AG04450 (cell line): ENCODE data around the gene PLCL1. TPM values are rescaled to one million over a fixed set of nuclear protein-coding genes. Genes with fewer than 3 reads are reported as not detected.

Experiments used
- CTCF ChIA-PET: fragments of 300-600, 350-600 bp; formaldehyde crosslinking; extraction: SDS; loops from one replicate; lab custom pipeline; 2022; ENCODE audit warnings: antibody characterized with exemption, inconsistent platforms; lab: Charles Lee
- POLR2A ChIA-PET: fragments of 350-600 bp; formaldehyde crosslinking; extraction: SDS; loops from one replicate; lab custom pipeline; 2021; ENCODE audit warnings: antibody characterized with exemption, inconsistent platforms; lab: Yijun Ruan, JAX
- DNase-seq: peaks from one replicate; pipeline ENCODE4 v3.0.0-alpha.2; 2011; ENCODE audit warnings: low read depth, low spot score
- H3K27ac ChIP-seq: one replicate; pipeline ENCODE4 v1.5.1; 2012; ENCODE audit warnings: low read depth, low read length, control low read depth
- H3K27me3 ChIP-seq: one replicate; pipeline ENCODE4 v1.6.0; 2012; ENCODE audit warnings: low read length; ENCODE audit not compliant: control insufficient read depth, insufficient read depth
- H3K4me3 ChIP-seq: 2 replicates; pipeline ENCODE4 v1.5.1; 2011; ENCODE audit warnings: mild to moderate bottlenecking, low read depth, low read length, control low read depth
- H3K9me3 ChIP-seq: 2 replicates; pipeline ENCODE4 v1.5.1; 2012; ENCODE audit warnings: low read length; ENCODE audit not compliant: control insufficient read depth, insufficient read depth
- polyA plus RNA-seq: library from polyadenylated mRNA; depleted of rRNA; stranded (reverse); fragments of >200 nt; gene quantifications from 2 replicates; pipeline ENCODE4 v1.2.3, GENCODE V29; 2011
- TF ChIP-seq, protein P1 (sequence below): IDR thresholded peaks from 2 replicates; pipeline ENCODE4 v1.5.1; 2011; ENCODE audit warnings: low read depth, low read length, control low read depth, inconsistent platforms

PLCL1 gene
- polyA plus RNA-seq, 1 experiment, result 0.43 TPM

DNA sequence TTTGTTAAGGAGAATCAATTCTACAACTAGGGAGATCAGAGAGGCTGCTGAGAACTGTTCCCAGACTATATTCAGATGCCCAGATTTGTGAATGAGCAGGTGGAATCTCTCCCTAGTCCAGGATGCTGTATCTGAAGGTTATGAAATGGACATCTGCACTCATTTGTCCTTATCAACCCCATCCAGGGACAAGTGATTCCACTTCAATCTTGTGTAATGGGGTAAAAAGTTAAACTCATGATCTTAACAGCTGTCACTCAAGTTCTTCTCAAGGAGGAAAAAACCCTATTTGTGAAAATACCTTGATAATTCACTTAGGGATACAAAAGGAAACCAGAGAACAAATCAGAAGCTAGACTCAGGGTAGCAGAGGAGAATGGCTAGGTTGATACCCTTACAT lies 144.8 kb downstream of the PLCL1 start:
- Histone ChIP-seq H3K4me3 (no peak overlapping the region), H3K9me3 (no peaks in the 10 kb centered on the region), H3K27me3 (no peaks in the 10 kb centered on the region), H3K27ac (no peak overlapping the region)
- POLR2A ChIA-PET, result no interaction called here
- DNase-seq, result no peak
- TF ChIP-seq, protein P1, sequence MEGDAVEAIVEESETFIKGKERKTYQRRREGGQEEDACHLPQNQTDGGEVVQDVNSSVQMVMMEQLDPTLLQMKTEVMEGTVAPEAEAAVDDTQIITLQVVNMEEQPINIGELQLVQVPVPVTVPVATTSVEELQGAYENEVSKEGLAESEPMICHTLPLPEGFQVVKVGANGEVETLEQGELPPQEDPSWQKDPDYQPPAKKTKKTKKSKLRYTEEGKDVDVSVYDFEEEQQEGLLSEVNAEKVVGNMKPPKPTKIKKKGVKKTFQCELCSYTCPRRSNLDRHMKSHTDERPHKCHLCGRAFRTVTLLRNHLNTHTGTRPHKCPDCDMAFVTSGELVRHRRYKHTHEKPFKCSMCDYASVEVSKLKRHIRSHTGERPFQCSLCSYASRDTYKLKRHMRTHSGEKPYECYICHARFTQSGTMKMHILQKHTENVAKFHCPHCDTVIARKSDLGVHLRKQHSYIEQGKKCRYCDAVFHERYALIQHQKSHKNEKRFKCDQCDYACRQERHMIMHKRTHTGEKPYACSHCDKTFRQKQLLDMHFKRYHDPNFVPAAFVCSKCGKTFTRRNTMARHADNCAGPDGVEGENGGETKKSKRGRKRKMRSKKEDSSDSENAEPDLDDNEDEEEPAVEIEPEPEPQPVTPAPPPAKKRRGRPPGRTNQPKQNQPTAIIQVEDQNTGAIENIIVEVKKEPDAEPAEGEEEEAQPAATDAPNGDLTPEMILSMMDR, result no peak
- CTCF ChIA-PET, result interaction anchor here (0.9 kb wide), 1 partner anchor 136 kb away, joined by 3 read pairs; no protein-coding TSS in a partner anchor

DNA sequence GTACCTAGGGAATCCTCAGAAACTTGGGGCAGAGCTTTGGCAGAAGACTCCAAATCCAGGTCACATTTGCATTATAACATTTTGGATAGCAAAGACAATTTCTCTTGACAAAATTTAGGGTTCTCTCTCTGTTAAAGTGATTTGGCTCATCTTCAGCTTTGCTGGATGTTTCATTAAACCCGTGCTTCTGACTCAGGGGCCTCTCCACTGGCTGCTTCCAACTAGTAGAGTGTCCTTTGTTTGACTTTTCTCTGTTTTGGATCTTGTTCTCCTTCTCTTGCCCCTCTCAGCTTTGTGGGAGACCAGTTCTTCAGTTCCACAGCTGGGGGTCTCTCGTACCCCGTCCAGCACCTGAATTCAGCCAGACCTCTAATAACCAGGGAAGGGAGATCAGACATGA lies 145.6 kb downstream of the PLCL1 start:
- no peak for DNase-seq
- CTCF ChIA-PET, result interaction anchor here (0.9 kb wide), 1 partner anchor 137 kb away, joined by 3 read pairs; no protein-coding TSS in a partner anchor
- Histone ChIP-seq H3K9me3 (no peaks in the 10 kb centered on the region), H3K27ac (no peak overlapping the region), H3K27me3 (no peaks in the 10 kb centered on the region), H3K4me3 (no peak overlapping the region)
- TF ChIP-seq, protein P1, result no peak
- POLR2A ChIA-PET, result no interaction called here

DNA sequence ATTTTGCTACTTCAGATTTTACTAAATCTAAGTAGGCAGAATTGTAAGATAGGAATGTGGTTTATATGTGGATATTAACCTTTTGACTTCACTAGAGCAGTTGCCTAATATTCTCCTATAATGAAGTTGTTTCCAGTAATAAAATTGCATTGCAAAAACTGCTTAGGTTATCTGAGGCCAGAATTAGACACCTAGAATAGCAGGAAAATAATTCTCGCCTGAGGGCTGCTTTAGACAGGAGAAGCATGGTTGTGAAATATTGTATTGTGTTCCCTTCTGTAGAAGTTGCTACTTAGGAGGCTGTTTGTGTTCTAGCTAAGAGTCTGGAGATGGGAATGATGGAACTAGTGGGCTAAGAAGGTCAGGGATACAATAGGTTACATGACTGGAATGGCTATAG lies 146.3 kb downstream of the PLCL1 start:
- CTCF ChIA-PET, result no interaction called here
- TF ChIP-seq, protein P1, result no peak
- Histone ChIP-seq H3K4me3 (no peak overlapping the region), H3K27ac (no peak overlapping the region), H3K27me3 (no peaks in the 10 kb centered on the region), H3K9me3 (no peaks in the 10 kb centered on the region)
- DNase-seq, result no peak
- POLR2A ChIA-PET, result no interaction called here

- POLR2A ChIA-PET, result no interaction called here
- H3K4me3 ChIP-seq, result no peak overlapping the region
- CTCF ChIA-PET, result no interaction called here
- DNase-seq, result no peak
- TF ChIP-seq, protein P1, result no peak
- no peaks in the 10 kb centered on the region for H3K27me3 ChIP-seq
- no peaks in the 10 kb centered on the region for H3K9me3 ChIP-seq
- H3K27ac ChIP-seq, result no peak overlapping the region
These were observed 148.3 kb downstream of the PLCL1 start for GRCh38 chr2:197952540-197953202.

DNA sequence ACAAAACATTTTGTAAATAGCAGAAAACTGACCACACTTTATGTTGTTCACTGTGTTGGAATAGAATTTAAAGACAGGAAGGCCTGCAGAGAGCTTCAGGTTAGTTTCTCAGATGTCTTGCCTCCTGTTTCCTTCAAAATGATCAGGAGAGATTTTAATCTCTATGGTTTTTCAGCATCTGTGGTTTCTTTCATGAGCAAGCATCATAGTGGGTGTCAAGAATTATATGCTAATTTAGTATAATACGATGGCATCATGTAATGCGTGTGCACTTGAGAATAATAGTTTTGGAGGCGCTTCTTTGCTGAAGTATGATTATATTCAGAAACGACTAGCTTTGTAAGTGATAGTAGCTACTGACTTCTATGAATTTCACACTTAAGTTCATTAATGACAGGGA lies 149.9 kb downstream of the PLCL1 start:
- TF ChIP-seq, protein P1, result no peak
- H3K27ac ChIP-seq, result no peak overlapping the region
- CTCF ChIA-PET, result interaction anchor here (0.6 kb wide), 1 partner anchor 28 kb away, joined by 3 read pairs; no protein-coding TSS in a partner anchor
- H3K4me3 ChIP-seq, result no peak overlapping the region
- DNase-seq, result no peak
- no peaks in the 10 kb centered on the region for H3K27me3 ChIP-seq
- no peaks in the 10 kb centered on the region for H3K9me3 ChIP-seq
- POLR2A ChIA-PET, result no interaction called here
